ENCODE data around the gene LRRC37A2.
"Not testable (repeated sequence)": the region's sequence is repeated elsewhere in the genome, so short reads cannot be mapped to it uniquely, and the experiment has no call there.

Gene LRRC37A2

DNA sequence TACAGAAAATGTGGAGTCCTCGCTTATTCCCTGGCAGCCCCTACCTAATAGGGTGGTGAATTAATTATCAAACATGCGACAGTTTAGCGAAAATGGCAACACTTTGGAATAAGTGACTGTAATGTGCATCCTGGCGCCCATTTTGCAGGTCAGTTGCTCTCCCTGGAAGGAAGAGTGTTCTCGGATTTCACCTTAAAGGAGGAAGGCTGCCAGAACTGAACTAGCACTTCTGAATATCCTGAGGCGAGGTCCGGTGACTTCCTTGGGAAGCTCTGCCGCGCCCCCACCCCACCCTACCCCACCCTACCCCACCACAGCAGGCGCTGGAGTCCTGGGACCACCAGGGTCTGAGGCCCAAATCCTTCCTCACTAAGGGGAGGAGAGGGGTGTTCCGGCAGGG is at the start of gene LRRC37A2:
TSS of gene LRRC37A2 (plus strand) at position 301 of the 400 bp plus-strand sequence. CDS start 245 bp downstream, outside the sequence.
- DNase-seq (ENCODE audit: extremely low spot score, insufficient read length, low read depth); FAIRE-seq: not testable (repeated sequence)

GRCh38 chr17:46467618-46468017 is 44.6 kb upstream of the LRRC37A2 start:
- FAIRE-seq; DNase-seq (ENCODE audit: extremely low spot score, insufficient read length, low read depth): not testable (repeated sequence)

DNA sequence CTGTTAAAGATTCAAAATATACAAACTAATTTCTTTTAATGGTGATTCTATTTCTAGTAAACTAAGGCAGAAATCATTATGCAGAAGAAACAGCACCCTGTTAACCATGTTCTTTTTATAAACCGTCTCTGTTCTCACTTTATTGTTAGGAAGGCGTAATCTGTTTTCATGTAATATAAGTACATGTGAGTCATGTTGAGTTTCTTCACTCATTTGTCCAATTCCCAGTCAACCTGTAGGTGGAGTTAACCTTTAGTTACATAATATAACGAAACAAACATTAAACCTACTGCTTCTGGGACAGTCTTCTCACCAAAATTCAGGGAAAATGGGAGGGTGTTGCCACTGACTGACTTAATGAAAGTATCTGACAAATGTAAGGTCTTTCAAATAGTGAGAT is 37.8 kb upstream of the LRRC37A2 start:
- not testable (repeated sequence) for DNase-seq (ENCODE audit: extremely low spot score, insufficient read length, low read depth); FAIRE-seq

DNA sequence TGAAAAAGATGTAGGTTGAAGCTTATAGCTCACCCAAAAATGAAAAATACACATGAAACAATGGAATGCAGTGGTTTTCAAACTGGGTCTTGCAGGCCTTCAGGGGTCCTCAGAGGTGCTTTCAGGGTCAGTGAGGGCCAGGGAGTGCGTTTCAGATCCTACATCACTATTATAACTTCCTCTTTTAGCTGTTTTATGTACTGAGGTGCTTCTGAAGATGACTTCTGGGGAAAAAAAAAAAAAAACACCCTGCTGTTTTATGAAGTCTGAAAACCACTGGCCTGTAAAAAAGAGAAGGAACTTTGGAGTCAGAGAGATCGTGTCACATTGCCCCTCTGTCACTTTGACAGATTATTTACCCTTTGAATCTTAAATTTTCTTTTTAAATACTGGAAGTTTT is 36.7 kb upstream of the LRRC37A2 start:
- peak; percentile 58 for FAIRE-seq

GRCh38 chr17:46478823-46479222 is 33.4 kb upstream of the LRRC37A2 start:
- FAIRE-seq; DNase-seq (ENCODE audit: extremely low spot score, insufficient read length, low read depth): not testable (repeated sequence)

More for the DNA sequence above, 36.7 kb upstream of the LRRC37A2 start:
- not testable (repeated sequence) for DNase-seq (ENCODE audit: extremely low spot score, insufficient read length, low read depth)

GRCh38 chr17:46481310-46481709 is 31.0 kb upstream of the LRRC37A2 start:
- not testable (repeated sequence) for DNase-seq (ENCODE audit: extremely low spot score, insufficient read length, low read depth); FAIRE-seq

DNA sequence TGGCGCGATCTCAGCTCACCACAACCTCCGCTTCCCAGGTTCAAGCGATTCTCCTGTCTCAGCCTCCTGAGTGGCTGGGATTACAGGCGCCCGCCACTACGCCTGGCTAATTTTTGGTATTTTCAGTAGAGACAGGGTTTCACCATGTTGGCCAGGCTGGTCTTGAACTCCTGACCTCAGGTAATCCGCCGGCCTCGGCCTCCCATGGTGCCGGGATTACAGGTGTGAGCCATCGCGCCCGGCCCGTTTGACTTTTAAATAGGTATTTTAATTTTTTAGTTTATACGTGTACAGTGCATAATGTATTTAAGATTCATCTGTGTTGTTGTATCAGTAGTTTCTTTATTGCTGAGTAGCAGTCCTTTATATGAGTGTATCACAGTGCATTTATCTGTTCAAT is 20.2 kb upstream of the LRRC37A2 start:
- not testable (repeated sequence) for FAIRE-seq; DNase-seq (ENCODE audit: extremely low spot score, insufficient read length, low read depth)

GRCh38 chr17:46499437-46500139 is 12.7 kb upstream of the LRRC37A2 start:
- not testable (repeated sequence) for DNase-seq (ENCODE audit: extremely low spot score, insufficient read length, low read depth); FAIRE-seq

DNA sequence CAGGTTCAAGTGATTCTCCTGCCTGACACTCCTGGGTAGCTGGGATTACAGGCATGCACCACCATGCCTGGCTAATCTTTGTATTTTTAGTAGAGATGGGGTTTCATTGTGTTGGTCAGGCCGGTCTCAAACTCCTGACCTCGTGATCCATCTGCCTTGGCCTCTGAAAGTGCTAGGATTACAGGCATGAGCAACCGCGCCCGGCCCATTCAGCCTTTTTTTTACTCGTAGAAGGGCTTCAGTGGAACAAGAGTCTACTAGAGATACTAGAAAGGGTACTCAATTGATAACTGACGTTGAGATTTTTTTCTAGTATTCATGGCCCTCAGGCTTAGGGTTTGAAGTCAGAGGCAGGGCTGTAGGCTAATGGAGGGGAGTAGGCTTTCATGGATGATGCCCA is 6.4 kb upstream of the LRRC37A2 start:
- FAIRE-seq; DNase-seq (ENCODE audit: extremely low spot score, insufficient read length, low read depth): not testable (repeated sequence)

DNA sequence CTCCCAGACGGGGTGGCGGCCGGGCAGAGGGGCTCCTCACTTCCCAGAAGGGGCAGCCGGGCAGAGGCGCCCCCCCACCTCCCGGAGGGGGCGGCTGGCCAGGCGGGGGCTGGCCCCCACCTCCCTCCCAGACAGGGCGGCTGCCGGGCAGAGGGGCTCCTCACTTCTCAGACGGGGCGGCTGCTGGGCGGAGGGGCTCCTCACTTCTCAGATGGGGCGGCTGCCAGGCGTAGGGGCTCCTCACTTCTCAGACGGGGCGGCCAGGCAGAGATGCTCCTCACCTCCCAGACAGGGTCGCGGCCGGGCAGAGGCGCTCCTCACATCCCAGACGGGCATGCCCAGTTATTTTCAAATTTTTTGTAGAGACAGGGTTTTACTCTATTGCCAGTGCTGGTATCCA is 22.4 kb downstream of the LRRC37A2 start:
- not testable (repeated sequence) for DNase-seq (ENCODE audit: extremely low spot score, insufficient read length, low read depth); FAIRE-seq

DNA sequence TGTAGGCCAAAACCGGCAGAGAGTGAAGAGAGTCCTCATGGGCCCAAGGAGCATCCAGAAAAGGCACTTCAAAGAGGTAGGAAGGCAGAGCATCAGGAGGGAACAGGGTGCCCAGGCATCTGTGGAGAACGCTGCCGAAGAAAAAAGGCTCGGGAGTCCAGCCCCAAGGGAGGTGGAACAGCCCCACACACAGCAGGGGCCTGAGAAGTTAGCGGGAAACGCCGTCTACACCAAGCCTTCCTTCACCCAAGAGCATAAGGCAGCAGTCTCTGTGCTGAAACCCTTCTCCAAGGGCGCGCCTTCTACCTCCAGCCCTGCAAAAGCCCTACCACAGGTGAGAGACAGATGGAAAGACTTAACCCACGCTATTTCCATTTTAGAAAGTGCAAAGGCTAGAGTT is 36.3 kb downstream of the LRRC37A2 start:
- not testable (repeated sequence) for FAIRE-seq; DNase-seq (ENCODE audit: extremely low spot score, insufficient read length, low read depth)

GRCh38 chr17:46559155-46559554 is 46.9 kb downstream of the LRRC37A2 start:
- DNase-seq (ENCODE audit: extremely low spot score, insufficient read length, low read depth); FAIRE-seq: not testable (repeated sequence)

GRCh38 chr17:46560048-46560447 is 47.8 kb downstream of the LRRC37A2 start:
- FAIRE-seq; DNase-seq (ENCODE audit: extremely low spot score, insufficient read length, low read depth): not testable (repeated sequence)

DNA sequence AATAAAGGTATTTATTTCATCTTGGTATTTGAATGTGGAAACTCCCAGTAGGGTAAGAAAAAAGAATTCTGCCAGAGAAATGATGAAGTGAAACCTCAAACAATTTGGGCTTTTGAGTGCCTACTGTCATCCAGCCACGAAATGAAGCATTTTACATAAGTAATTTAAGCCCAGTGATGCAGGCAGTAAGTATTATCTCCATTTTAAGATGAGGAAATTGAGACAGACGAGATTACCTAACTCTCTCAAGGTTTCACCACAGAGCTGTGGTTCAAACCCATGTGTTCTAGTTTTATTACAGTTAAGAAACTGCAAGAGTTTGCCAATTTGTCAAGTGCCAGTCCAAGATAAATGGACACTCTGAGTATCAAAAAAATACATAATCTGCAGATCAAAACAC is 54.0 kb downstream of the LRRC37A2 start:
- not testable (repeated sequence) for DNase-seq (ENCODE audit: extremely low spot score, insufficient read length, low read depth); FAIRE-seq

- not testable (repeated sequence) for DNase-seq (ENCODE audit: extremely low spot score, insufficient read length, low read depth); FAIRE-seq
These were observed 54.7 kb downstream of the LRRC37A2 start for GRCh38 chr17:46566980-46567379.

DNA sequence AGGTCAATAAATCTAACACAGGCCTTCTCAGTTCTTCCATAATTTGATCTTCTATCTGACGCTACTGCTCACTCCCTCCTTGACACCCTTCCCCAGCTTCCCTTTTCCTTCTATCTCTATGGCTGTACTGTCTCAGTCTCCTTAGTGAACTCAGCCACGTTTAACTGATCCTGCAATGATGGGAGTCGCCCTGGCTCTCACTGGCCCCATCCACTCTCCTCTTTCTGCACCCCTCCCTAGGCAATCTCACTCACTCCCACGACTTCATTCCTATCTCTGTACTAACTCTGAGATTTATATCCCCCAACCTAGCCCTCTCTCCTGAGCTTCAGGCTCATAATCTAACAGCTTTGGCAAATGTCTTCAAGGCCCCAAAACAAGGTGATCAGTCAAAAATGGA is 59.5 kb downstream of the LRRC37A2 start:
- not testable (repeated sequence) for FAIRE-seq; DNase-seq (ENCODE audit: extremely low spot score, insufficient read length, low read depth)

DNA sequence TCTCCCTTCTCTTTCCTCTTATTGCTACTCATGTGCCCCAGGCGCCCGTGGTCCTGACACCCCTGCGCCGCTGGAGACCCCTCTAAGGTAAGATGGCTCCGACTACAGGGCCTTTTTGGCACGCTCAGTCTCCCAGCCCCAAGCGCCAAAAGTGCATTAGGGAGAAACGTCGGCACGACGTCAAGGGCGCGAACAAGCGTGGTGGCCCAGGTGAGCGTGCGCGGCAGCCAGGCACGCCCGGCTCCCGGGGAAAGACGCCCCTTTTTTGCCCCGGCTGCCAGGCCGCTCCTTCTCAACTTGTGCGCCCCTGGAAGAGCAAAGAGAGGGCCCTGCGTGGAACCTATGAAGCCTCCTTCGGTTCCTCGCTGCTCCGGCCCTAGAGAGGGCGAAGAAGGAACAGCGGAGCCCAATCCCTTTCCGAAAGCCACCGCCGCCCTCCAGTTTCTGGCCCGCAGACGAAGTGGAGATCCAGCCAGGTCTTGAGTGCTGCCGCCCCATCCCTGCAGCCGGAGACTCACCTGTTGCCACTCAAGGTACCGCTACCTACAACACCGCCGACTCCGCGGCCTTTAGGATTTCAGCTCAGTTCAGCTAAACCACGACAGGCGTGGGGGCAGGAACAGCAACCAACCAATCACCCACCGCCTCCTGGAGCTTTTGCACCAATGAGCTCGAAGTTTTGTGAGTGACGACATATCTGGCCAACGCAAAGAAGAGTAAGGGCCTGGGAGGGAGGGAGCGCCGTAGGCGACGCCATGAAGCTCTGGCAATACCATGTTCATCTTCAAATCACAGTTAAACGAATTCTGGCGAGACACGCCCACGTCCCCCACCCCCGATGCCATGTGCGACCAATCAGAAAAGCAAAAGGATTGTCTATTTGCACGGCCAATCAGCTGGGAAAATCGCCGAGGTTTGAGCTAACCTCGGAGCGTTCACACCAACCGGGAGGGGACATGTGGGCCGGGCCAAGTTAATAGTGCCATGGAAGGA is 67.1 kb downstream of the LRRC37A2 start, which contains the start of gene ARL17A:
TSS of gene ARL17A (minus strand) at position 609 of the 993 bp plus-strand sequence. CDS start 3,369 bp downstream, outside the sequence.
- FAIRE-seq: peak; percentile 99
- DNase-seq (ENCODE audit: extremely low spot score, insufficient read length, low read depth): not testable (repeated sequence)

- not testable (repeated sequence) for DNase-seq (ENCODE audit: extremely low spot score, insufficient read length, low read depth); FAIRE-seq
These were observed 67.8 kb downstream of the LRRC37A2 start for GRCh38 chr17:46580082-46580481.

DNA sequence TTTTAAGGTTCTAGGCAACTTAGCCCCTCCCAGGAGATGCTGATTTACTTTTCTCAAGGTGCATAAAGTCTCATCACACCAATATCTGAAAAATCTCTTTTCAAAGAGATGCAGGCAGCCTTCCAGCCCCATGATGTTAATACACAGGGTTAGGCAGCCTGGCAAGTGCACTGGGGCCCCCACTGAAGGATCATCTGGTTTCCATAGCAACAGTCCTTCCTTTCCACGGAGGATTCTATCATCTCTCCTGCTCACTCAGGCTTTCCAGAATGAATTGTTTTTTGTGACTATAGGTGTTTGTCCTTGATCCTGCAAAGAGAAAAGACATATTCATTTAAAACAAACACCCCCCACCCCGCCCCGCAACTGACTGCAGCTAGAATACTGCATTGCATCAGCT is 73.2 kb downstream of the LRRC37A2 start:
- FAIRE-seq; DNase-seq (ENCODE audit: extremely low spot score, insufficient read length, low read depth): not testable (repeated sequence)
